KOPT-K1 (cell line): ENCODE measurements around the gene TREH.

ENCODE experiments used
- H3K27ac ChIP-seq: fragments of 200-600 bp; sonication (generic); 2 replicates; pipeline ENCODE4 v1.5.1; 2016; ENCODE audit warnings: antibody characterized with exemption, mild to moderate bottlenecking, low read depth, low read length; ENCODE audit not compliant: poor library complexity, severe bottlenecking
- H3K36me3 ChIP-seq: fragments of 200-600 bp; sonication (generic); 2 replicates; pipeline ENCODE4 v1.5.1; 2017; ENCODE audit warnings: antibody characterized with exemption, mild to moderate bottlenecking, low read length, moderate library complexity; ENCODE audit not compliant: insufficient read depth
- H3K9me3 ChIP-seq: fragments of 200-600 bp; sonication (generic); 2 replicates; pipeline ENCODE4 v1.5.1; 2017; ENCODE audit warnings: antibody characterized with exemption, low read length, mild to moderate bottlenecking; ENCODE audit not compliant: insufficient read depth, poor library complexity, severe bottlenecking

TREH gene

DNA sequence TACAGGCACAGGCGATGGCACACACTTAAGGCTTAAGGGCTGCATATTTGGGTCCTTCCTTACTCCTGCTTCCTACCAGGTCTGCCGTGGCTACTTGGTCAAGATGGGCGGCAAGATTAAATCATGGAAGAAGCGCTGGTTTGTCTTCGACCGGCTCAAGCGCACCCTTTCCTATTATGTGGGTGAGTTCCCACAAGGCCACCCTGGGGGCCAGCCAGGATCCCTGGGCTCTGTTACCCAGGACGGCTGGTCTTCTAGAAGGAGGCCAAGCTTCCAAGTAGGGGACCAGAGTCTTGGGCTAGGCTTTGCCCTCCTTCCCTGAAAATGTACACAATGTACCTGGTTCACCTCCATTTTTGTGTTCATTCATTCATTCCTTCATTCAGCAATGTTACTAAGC, 29.1 kb downstream of the TREH start:
- Histone ChIP-seq H3K9me3 (no peaks in the 10 kb centered on the region), H3K36me3 (no peaks in the 10 kb centered on the region), H3K27ac (no peak overlapping the region)

DNA sequence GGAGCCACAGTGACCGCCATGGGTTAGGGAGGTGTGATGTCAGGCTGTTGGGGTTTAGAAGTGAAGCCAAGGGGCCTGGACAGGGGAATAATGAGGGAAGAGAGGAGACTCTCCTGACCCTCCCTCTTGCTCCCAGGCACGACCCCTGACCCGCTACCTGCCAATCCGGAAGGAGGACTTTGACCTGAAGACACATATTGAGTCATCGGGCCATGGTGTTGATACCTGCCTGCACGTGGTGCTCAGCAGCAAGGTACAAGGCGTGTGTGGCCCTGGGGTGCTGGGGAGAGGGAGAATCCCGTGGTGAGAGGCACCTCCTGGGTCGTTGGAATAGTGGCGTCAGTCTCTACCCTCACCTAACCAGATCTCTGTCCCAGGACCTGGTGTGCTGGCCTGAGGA, 29.5 kb downstream of the TREH start:
- Histone ChIP-seq H3K27ac (no peak overlapping the region), H3K36me3 (no peaks in the 10 kb centered on the region), H3K9me3 (no peaks in the 10 kb centered on the region)

DNA sequence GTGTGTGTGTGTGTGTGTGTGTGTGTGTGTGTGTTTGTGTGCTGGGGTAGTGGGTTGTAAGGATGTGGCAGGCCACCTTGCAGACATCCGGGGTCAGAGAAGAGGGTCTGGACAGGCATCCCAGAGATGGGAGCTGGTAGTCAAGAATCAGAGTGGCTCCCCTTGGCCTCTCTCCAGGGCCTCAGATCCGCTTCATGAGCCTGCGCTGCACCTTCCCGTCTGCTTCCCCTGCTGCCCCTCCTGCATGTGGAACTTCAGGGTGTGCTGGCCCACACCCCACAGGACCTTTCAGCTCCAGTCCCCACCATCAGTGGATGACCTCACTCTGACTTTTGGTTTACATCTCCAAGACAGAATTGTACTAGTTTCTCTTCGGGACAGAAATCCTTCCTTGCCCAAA, 31.2 kb downstream of the TREH start:
- Histone ChIP-seq H3K36me3 (no peaks in the 10 kb centered on the region), H3K27ac (no peak overlapping the region), H3K9me3 (no peaks in the 10 kb centered on the region)

DNA sequence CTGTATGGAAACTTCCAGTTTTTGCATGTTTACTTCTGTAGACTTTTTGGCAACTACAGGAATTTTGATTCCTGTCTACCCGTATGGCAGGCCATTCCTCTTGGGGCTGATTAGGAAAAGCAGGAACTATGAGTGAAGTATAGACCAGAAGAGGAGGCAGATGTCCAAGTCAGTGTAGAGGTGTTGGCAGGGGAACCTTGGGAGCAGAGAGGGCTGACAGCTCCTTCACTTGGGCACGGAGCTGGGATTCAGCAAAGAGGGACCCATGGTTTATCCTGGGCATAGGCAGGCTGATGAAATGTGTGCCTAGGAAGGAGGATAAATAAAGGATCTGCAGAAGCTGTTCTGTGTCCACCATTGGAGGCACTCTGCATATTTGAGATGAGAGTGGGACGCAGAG, 33.1 kb downstream of the TREH start:
- no peaks in the 10 kb centered on the region for H3K9me3 ChIP-seq
- H3K27ac ChIP-seq, result no peak overlapping the region
- no peaks in the 10 kb centered on the region for H3K36me3 ChIP-seq

DNA sequence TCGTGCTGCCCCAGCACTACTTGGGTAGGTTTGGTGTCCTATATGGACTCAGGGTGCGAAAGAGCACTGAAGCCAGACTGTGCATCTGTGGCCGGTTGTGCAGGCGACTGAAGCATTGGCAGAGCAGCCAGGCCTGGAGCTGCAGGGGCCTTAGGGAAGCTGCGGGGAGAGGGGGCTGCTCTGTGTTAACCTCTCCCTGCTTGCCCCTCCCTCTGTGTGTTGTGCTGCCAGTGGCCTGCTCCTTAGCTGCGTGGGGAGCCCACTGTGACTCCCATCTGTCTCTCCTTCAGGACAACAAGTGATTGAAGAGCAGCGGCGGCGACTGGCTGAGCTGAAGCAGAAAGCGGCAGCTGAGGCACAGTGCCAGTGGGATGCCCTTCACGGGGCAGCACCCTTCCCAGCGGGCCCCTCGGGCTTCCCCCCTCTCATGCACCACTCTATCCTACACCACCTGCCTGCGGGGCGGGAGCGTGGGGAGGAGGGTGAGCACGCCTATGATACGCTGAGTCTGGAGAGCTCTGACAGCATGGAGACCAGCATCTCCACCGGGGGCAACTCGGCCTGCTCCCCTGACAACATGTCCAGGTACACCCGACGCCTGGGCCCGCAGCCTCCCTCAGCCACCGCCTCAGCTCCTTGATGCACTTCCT, 34.3 kb downstream of the TREH start:
- H3K9me3 ChIP-seq, result no peaks in the 10 kb centered on the region
- no peak overlapping the region for H3K27ac ChIP-seq
- no peaks in the 10 kb centered on the region for H3K36me3 ChIP-seq

DNA sequence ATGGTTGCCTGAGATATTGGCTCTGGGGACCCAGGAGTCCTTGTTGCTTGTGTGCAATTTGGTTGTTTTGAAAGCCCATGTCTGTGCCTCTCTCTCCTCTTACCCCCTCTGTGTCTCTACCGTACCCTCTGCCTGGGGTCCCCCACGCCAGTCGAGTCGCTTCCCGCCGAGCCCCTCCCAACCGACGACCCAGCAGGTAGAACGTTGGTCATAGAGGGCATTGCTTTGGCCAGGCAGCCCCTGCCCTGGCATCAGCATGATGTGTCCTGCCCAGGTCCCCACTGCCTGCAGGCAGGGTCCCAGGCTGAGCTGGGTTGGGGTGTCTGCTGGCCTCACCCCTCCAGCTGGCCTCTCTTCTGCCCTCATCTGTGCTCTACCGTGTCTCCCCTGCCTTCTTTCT, 35.0 kb downstream of the TREH start:
- Histone ChIP-seq H3K36me3 (no peaks in the 10 kb centered on the region), H3K27ac (no peak overlapping the region), H3K9me3 (no peaks in the 10 kb centered on the region)

DNA sequence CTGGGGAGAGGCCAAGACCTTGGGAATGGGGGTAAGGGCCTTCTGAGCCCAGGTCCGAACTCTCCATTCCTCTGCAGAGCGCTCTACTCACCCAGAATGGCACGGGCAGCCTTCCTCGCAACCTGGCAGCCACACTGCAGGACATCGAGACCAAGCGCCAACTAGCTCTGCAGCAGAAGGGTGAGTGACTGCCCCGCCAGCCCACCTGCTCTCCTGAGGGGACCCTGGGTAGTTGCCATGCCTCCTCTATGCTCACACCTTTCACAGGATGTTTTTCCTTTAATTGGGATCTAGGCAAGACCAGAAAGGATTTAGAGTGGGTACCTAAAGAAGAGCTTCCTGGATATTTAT, 35.5 kb downstream of the TREH start:
- Histone ChIP-seq H3K27ac (no peak overlapping the region), H3K9me3 (no peaks in the 10 kb centered on the region), H3K36me3 (no peaks in the 10 kb centered on the region)

DNA sequence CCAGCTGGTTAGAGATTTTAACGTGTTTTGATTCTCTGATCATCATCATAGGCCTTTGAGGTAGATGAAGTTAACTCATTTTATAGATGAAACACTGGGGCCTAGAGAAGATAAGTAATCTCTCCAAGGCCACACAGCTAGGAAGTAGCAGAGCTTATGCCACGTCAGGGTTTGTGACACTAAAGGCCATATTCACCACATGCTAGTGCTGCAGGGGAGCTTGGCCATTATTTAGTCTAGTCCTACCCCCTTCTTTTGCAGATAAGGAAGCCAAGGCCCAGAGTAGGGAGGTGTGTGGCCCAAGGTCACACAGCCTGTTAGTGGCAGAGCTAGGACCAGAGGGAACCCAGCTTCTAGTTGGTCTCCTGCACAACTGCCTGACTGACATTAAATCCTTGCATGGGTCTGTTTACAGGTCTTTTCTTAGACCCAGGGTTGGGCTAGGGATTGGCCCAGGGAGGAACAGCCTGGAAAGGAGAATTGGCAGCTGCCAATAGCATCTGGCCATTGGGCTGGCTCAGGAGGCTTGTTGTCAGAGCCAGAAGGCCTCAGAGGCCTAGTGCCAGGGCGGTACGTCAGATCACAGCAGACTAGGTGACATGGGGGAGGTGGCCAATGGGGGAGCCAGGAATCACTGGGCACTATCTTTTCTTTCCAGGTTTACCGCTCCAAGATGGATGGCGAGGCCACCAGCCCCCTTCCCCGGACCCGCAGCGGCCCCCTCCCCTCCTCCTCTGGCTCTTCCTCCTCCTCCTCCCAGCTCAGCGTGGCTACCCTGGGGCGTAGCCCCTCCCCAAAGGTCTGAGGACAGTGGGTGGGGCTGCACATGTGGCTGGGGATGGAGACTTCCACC, 36.1 kb downstream of the TREH start:
- H3K36me3 ChIP-seq, result no peaks in the 10 kb centered on the region
- H3K9me3 ChIP-seq, result no peaks in the 10 kb centered on the region
- no peak overlapping the region for H3K27ac ChIP-seq

DNA sequence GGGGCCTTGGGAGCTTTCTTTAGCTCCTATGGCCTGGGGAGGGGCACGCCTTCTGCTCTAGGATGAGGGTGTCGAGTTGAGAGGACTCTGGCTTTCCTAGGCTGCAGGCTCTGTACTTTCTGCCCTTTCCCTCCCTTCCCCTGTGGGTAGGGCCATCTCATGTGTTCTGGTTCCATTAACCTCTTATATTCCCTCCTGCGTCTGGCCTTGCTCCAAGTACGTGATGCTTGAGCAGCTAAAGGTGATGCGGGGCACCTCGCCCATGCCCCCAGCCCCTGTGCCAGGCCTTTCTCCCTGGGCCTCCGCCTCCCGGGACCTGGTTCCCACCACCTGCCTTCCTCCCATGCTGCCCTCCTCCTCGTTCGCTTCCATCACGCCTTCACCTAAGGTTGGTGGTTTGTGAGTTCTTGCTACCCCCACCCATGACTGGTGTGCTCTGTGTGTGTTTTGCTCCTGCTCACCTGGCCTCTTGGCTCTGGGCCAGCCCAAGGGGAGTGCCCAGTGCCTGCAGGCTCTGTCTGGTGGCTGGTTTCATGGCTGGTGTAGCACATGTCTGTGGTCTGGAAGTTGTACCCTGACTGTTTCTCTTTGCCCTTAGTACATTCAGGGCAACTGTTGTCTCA, 37.9 kb downstream of the TREH start:
- Histone ChIP-seq H3K27ac (no peak overlapping the region), H3K36me3 (no peaks in the 10 kb centered on the region), H3K9me3 (no peaks in the 10 kb centered on the region)

DNA sequence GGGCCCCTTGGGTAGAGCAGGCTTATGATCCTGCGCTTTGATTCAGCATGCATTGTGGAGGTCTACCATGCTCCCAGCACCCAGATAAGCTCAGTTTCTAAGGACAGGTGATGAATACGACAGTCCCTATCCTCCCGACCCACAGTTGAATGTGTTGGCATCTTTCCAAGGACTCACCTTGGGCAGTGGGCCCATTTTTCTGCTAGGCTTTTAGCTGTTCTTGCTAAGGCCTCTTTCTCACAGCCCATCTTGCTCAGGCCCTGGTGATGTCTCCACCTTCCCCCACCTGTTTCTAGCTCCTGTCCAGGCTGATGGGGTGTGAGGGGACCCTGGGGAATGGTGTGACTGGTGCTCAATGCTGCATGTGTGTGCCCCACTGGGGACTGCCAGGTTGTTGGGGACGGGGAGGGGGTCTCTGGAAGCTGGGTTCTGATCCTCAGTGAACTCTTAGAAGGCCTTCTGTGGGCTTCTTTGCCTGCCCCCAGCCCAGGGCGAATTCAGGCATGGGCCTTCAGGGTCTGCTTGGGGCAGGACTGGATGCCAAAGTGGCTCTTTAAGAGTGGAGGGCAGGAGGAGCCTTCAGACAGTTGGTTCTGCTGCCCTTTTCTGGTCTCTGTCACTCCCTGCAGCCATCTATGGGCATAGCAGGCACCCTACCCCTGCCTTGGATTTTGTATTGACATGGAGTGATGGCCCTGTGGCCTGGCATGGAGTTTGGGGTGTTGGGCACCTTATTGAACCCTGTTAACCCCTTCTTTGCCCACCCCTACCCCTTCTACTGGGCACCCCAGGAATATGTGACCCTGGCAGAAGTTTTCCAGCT, 38.9 kb downstream of the TREH start:
- H3K9me3 ChIP-seq, result no peaks in the 10 kb centered on the region
- H3K27ac ChIP-seq, result no peak overlapping the region
- H3K36me3 ChIP-seq, result no peaks in the 10 kb centered on the region

DNA sequence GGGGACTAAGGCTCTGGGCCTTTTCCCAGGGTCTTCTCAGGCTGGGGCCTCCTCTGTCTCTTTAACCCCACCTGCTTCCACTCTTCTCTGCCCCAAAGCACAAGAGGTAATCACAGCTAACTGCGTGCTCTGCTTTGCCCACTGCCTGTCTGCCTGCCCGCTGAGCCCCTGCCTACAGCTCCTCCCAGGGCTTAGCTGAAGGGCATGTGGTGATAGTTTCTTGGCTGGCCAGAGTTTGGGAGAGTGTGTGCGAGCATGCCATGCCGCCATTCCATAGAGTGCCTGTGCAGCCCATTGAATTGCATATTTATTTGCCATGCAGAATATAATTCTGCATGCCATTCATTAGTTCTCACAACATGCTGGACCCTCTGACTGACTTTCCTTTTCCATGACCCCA, 39.6 kb downstream of the TREH start:
- no peaks in the 10 kb centered on the region for H3K36me3 ChIP-seq
- no peak overlapping the region for H3K27ac ChIP-seq

DNA sequence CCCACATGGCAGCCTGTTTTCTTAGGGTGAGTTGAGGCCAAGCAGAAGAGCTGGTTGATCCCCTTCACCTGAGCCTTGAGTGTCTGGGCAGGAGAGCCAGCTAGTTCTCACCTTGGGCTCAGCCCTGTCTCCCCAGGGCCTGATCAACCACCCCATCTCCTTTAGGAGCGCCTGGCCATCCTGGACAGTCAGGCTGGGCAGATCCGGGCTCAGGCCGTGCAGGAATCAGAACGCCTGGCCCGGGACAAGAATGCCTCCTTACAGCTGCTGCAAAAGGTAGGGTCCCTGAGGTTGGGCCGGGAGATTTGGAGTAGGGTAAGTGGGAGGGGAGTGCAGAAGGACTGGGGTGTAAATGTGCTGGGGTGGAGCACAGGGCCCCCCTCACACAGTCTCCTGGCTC, 40.7 kb downstream of the TREH start:
- Histone ChIP-seq H3K27ac (no peak overlapping the region), H3K36me3 (no peaks in the 10 kb centered on the region), H3K9me3 (no peaks in the 10 kb centered on the region)

More for the DNA sequence above, 39.6 kb downstream of the TREH start:
- H3K9me3 ChIP-seq, result no peaks in the 10 kb centered on the region

DNA sequence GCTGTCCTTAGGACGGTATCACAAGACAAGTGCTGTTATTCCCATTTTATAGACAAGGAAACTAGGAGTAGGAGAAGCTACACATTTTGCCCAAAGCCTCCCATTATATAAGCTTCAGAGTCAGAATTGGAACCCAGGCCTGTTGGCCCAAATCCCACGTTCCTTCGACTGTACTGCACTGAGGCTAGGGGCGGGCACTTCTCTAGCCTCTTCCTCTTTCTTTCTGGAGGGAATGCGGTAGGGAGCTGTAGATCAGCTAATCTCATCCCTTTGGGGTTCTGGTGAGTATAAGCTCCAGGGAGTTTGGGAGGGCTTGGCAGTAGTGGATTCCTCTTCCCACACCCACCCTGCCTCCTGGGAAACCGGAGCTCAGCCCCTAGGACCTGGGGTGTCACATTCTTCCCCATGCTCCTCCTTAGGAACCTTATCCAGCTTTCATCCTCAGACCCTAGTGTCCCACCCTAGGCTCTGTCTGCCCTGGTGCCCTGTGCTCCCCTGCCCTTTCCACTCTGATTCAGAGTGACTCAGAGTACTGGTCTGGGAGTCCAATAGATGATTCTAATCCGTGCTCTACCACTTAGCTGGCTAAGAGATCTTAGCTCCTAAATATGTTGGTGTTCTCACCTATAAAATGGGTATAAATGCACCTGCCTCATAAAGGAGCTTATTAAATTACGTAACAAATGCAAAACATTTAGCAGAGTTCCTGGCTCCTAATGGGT, 42.7 kb downstream of the TREH start:
- Histone ChIP-seq H3K9me3 (no peaks in the 10 kb centered on the region), H3K36me3 (no peaks in the 10 kb centered on the region), H3K27ac (no peak overlapping the region)

DNA sequence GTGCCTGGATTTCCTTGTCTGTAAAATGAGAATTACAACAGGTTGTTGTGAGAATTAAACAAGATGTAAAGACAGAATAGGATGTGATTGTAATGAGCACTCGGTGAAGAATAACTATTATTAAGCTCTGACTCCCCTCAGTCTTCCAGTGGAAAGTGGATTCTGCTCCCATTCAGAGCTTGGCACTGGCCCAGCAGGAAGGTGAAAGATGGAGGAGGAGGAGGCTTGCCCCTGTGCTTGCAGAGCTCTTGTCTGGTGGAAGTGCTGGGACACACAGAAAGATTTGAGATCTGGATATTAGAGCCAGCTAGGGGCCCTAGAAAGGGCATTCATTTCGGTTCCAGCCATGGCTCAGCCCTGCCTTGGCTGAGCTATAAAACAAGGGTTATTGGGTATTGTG, 43.8 kb downstream of the TREH start:
- Histone ChIP-seq H3K9me3 (no peaks in the 10 kb centered on the region), H3K36me3 (no peaks in the 10 kb centered on the region), H3K27ac (no peak overlapping the region)

DNA sequence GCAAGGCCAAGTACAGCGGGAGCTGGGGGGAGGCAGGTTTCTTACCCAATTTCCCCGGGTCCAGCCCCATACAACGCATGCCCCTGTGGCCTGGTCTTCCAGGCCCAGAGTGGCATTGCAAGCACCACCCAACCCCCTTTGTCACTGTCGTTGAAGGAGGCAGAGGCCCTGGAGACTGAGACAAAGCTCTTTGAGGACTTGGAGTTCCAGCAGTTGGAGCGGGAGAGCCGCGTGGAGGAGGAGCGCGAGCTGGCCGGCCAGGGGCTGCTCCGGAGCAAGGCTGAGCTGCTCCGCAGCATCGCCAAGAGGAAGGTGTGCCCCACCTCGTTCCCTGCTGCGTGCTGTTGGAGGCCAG, 44.2 kb downstream of the TREH start:
- no peaks in the 10 kb centered on the region for H3K36me3 ChIP-seq
- H3K9me3 ChIP-seq, result no peaks in the 10 kb centered on the region
- no peak overlapping the region for H3K27ac ChIP-seq
